ENCODE data around the gene KCNK2.

Gene KCNK2

DNA sequence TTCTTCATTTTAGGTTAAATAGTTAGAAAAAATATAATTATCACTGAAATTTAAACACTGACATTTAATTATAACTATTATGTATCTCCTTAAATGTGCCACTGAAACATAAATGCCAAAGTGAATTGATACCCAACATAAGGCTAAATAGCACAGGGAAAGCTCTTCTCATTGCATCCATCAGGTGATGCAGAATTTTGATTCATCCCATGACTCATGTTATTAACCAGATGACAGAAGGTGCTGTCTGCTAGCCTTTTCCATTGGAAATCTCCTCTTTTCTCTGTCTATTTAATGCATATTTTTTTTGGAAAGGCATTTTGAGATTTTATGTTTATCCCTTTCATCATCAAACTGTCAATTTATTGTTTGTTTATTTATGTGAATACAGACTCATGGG, 136.8 kb downstream of the KCNK2 start:
- Histone ChIP-seq H4K20me1 (ENCODE audit: insufficient read depth) (no peaks in the 10 kb centered on the region), H3K27me3 (ENCODE audit: insufficient read depth, low read depth) (no peaks in the 10 kb centered on the region), H3K4me3 (IDR thresholded peaks at IDR 0.05; ENCODE audit: insufficient read depth, low read depth, low read length) (no peak overlapping the region), H3K27ac (no peak overlapping the region), H3K79me2 (ENCODE audit: insufficient read depth, low read depth) (no peaks in the 10 kb centered on the region), H2AFZ (ENCODE audit: low read depth) (no peak overlapping the region), H3K4me1 (ENCODE audit: low read depth, poor library complexity, severe bottlenecking) (no peaks in the 10 kb centered on the region), H3K36me3 (ENCODE audit: insufficient read depth) (no peaks in the 10 kb centered on the region), H3K4me2 (no peak overlapping the region), H3K9ac (no peak overlapping the region)
- TF ChIP-seq, protein P1, sequence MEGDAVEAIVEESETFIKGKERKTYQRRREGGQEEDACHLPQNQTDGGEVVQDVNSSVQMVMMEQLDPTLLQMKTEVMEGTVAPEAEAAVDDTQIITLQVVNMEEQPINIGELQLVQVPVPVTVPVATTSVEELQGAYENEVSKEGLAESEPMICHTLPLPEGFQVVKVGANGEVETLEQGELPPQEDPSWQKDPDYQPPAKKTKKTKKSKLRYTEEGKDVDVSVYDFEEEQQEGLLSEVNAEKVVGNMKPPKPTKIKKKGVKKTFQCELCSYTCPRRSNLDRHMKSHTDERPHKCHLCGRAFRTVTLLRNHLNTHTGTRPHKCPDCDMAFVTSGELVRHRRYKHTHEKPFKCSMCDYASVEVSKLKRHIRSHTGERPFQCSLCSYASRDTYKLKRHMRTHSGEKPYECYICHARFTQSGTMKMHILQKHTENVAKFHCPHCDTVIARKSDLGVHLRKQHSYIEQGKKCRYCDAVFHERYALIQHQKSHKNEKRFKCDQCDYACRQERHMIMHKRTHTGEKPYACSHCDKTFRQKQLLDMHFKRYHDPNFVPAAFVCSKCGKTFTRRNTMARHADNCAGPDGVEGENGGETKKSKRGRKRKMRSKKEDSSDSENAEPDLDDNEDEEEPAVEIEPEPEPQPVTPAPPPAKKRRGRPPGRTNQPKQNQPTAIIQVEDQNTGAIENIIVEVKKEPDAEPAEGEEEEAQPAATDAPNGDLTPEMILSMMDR (conservative IDR thresholded peaks at IDR 0.05; ENCODE audit: low read depth, low read length): no peak

DNA sequence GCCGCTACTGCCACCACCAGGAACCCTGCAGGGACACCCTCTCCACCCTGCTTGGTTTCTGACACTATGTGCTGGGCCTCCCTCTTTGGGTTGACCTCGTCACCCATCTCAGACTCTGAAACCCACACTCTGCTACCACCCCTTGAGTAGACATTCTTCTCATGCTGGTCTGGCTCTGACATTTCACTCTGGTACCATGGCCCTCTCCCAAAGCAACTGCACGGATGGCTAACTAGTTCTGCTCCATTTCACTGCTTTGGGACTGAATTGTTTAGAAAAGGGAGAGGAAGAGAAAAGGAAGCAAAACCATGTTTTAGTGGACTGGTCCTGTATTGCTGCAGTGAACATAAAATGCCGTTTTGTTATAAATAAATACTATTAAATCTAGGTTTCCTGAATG, 137.8 kb downstream of the KCNK2 start:
- no peak overlapping the region for H3K27ac ChIP-seq
- no peak overlapping the region for H3K9ac ChIP-seq
- H3K27me3 ChIP-seq (ENCODE audit: insufficient read depth, low read depth): no peaks in the 10 kb centered on the region
- no peaks in the 10 kb centered on the region for H3K36me3 ChIP-seq (ENCODE audit: insufficient read depth)
- H3K4me1 ChIP-seq (ENCODE audit: low read depth, poor library complexity, severe bottlenecking): no peaks in the 10 kb centered on the region
- H3K4me2 ChIP-seq: no peak overlapping the region
- H2AFZ ChIP-seq (ENCODE audit: low read depth): no peak overlapping the region
- H4K20me1 ChIP-seq (ENCODE audit: insufficient read depth): no peaks in the 10 kb centered on the region
- no peak overlapping the region for H3K4me3 ChIP-seq (IDR thresholded peaks at IDR 0.05; ENCODE audit: insufficient read depth, low read depth, low read length)
- H3K79me2 ChIP-seq (ENCODE audit: insufficient read depth, low read depth): no peaks in the 10 kb centered on the region
- TF ChIP-seq, protein P1 (conservative IDR thresholded peaks at IDR 0.05; ENCODE audit: low read depth, low read length): no peak

DNA sequence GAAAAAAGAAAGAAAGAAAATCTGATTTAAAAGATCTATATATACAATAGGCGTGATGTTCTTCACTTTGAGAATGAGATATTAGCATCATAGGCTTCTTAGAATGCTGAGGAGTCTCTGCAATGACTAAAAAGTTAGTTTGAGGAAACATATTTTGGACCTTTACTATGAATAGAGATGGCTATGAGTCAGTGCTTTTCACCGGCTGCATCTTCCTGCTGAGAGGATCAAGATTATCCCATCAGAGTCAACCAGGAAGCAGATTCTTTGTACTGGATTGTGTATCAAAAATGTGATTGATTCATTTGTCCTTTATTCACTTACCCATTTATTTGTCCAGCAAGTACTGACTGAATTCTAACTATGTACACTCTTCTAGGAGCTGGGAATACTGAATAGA, 144.2 kb downstream of the KCNK2 start:
- no peak overlapping the region for H2AFZ ChIP-seq (ENCODE audit: low read depth)
- no peaks in the 10 kb centered on the region for H3K79me2 ChIP-seq (ENCODE audit: insufficient read depth, low read depth)
- no peak overlapping the region for H3K9ac ChIP-seq
- H3K4me1 ChIP-seq (ENCODE audit: low read depth, poor library complexity, severe bottlenecking): no peaks in the 10 kb centered on the region
- TF ChIP-seq, protein P1 (conservative IDR thresholded peaks at IDR 0.05; ENCODE audit: low read depth, low read length): no peak
- H3K4me2 ChIP-seq: no peak overlapping the region
- H4K20me1 ChIP-seq (ENCODE audit: insufficient read depth): no peaks in the 10 kb centered on the region
- H3K27me3 ChIP-seq (ENCODE audit: insufficient read depth, low read depth): no peaks in the 10 kb centered on the region
- no peak overlapping the region for H3K27ac ChIP-seq
- H3K4me3 ChIP-seq (IDR thresholded peaks at IDR 0.05; ENCODE audit: insufficient read depth, low read depth, low read length): no peak overlapping the region
- no peaks in the 10 kb centered on the region for H3K36me3 ChIP-seq (ENCODE audit: insufficient read depth)

DNA sequence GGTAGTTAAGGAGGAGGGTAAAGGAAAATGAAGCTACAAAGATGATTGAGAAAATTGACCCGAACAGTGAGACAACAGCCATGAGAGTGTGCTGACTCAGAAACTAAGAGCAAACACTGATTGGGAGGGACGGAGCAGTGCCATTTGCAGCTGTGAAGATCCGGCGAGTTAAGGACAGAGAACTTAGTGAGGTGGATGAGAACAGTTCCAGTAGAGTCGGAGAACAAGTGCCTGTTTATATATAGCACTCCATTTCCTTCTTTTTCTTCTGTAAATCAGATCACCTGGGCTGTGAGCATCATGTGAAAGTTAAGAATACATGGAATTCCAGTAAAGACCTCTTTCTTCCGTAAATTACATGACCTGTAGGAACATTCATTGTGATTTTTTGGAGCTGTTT, 145.7 kb downstream of the KCNK2 start:
- Histone ChIP-seq H3K27me3 (ENCODE audit: insufficient read depth, low read depth) (no peaks in the 10 kb centered on the region), H3K4me2 (no peak overlapping the region), H3K4me1 (ENCODE audit: low read depth, poor library complexity, severe bottlenecking) (no peaks in the 10 kb centered on the region), H3K36me3 (ENCODE audit: insufficient read depth) (no peaks in the 10 kb centered on the region), H3K9ac (no peak overlapping the region), H2AFZ (ENCODE audit: low read depth) (no peak overlapping the region), H3K79me2 (ENCODE audit: insufficient read depth, low read depth) (no peaks in the 10 kb centered on the region), H4K20me1 (ENCODE audit: insufficient read depth) (no peaks in the 10 kb centered on the region), H3K27ac (no peak overlapping the region), H3K4me3 (IDR thresholded peaks at IDR 0.05; ENCODE audit: insufficient read depth, low read depth, low read length) (no peak overlapping the region)
- TF ChIP-seq, protein P1 (conservative IDR thresholded peaks at IDR 0.05; ENCODE audit: low read depth, low read length): no peak

DNA sequence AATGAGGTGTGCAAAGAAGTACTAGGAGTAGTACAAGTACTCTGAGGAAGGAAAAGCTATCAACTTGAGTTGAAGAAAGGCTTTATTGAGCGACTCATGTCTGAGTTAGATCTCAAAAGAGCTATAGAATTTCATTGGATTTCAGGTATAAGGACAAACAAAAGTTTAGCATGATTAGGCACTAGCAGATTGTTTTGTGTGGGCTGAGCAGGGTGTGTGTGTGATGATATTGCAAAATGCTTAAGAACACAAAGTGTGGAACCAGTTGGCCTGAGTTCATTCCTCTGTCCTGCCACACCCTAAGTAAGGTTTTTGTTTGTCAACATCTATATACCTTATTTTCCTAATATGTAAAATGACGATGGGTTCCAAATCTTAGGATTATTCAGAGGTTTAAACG, 158.9 kb downstream of the KCNK2 start:
- Histone ChIP-seq H3K4me3 (IDR thresholded peaks at IDR 0.05; ENCODE audit: insufficient read depth, low read depth, low read length) (no peak overlapping the region), H3K27me3 (ENCODE audit: insufficient read depth, low read depth) (no peaks in the 10 kb centered on the region), H2AFZ (ENCODE audit: low read depth) (no peak overlapping the region), H3K4me1 (ENCODE audit: low read depth, poor library complexity, severe bottlenecking) (no peaks in the 10 kb centered on the region), H4K20me1 (ENCODE audit: insufficient read depth) (no peaks in the 10 kb centered on the region), H3K36me3 (ENCODE audit: insufficient read depth) (no peaks in the 10 kb centered on the region), H3K9ac (no peak overlapping the region), H3K79me2 (ENCODE audit: insufficient read depth, low read depth) (no peaks in the 10 kb centered on the region), H3K27ac (no peak overlapping the region), H3K4me2 (no peak overlapping the region)
- TF ChIP-seq, protein P1 (conservative IDR thresholded peaks at IDR 0.05; ENCODE audit: low read depth, low read length): no peak
